ENCODE results near the gene FAM171A2.

DNA sequence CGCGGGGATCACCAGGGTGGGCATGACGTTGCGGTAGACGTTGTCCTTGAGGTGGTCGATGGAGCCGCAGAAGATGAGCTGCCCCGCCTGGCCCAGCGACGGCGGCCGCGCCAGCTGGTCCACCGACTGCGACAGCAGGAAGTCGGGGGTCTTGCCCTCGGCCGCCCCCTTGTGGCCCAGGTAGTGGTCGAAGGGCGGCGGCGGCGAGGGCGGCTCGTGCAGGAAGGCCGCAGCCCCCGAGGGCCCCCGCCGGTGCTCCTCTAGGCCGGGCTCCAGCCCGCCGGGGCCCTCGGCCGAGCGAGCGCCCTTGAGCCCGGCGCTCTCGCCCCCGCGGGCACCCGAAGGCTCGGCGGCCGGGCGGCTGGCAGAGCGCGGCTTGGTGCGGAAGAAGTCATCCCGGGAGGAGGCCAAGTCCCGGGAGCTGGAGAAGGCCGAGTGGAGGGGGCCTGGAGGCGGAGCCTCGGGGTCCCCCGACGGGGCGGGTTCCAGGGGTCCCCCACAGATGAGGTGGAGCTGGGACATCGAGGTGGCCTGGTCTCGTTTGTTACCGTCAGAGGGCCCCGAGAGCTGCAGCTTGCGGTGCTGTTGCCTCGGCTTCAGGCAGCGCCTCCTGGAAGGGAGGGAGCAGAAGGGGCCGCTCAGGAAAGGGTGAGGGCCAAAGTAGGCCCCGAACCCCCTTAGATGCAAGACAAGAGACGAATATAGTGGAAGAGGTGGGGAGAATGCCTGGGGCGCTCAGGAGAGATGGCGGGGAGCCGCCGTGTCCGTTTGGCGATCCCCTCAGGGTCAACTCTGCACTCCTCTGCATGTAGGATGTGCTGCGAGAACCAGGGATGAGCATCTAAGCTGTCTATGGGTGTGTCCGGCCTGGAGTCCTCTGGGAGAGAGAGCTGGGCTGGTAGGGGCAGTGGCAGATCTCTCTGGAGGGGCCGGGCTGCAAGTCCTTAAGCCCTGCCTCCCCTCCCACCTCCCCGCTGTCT is 8.8 kb downstream of the FAM171A2 start:
- TF ChIP-seq, protein P1, sequence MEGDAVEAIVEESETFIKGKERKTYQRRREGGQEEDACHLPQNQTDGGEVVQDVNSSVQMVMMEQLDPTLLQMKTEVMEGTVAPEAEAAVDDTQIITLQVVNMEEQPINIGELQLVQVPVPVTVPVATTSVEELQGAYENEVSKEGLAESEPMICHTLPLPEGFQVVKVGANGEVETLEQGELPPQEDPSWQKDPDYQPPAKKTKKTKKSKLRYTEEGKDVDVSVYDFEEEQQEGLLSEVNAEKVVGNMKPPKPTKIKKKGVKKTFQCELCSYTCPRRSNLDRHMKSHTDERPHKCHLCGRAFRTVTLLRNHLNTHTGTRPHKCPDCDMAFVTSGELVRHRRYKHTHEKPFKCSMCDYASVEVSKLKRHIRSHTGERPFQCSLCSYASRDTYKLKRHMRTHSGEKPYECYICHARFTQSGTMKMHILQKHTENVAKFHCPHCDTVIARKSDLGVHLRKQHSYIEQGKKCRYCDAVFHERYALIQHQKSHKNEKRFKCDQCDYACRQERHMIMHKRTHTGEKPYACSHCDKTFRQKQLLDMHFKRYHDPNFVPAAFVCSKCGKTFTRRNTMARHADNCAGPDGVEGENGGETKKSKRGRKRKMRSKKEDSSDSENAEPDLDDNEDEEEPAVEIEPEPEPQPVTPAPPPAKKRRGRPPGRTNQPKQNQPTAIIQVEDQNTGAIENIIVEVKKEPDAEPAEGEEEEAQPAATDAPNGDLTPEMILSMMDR (IDR thresholded peaks at IDR 0.05), result no peak
- no peak for TF ChIP-seq POLR2AphosphoS5 (IDR thresholded peaks at IDR 0.05)
